Measurements from ENCODE around the gene PCDHA13. TPM values are rescaled to one million over a fixed set of nuclear protein-coding genes. Genes with fewer than 3 reads are reported as not detected.
"Not testable (repeated sequence)": the region's sequence is repeated elsewhere in the genome, so short reads cannot be mapped to it uniquely, and the experiment has no call there.

Gene PCDHA13
- total RNA-seq, 1 donor from 2014 or later, result 1.5 TPM

- no peak for TF ChIP-seq CTCF (IDR thresholded peaks at IDR 0.05)
- Mint-ChIP-seq H3K9me3 (ENCODE audit: unreplicated experiment) (peaks cover 15% of the 10 kb centered on the region), H3K27ac (ENCODE audit: unreplicated experiment) (no peak within 1 kb of the TSS), H3K36me3 (ENCODE audit: unreplicated experiment) (peaks cover 15% of the 10 kb centered on the region), H3K27me3 (ENCODE audit: unreplicated experiment) (no peaks in the 10 kb centered on the region), H3K4me1 (ENCODE audit: unreplicated experiment) (no peaks in the 10 kb centered on the region), H3K4me3 (ENCODE audit: unreplicated experiment) (no peak within 1 kb of the TSS)
- no peak for DNase-seq (ENCODE audit: extremely low spot score, unreplicated experiment)
These were observed 40.7 kb upstream of the PCDHA13 start, which contains the start of gene PCDHA8 for GRCh38 chr5:140840978-140841962. Gene PCDHA8 (plus strand): TSS chr5:140841187. CDS start chr5:140841322, 135 bp downstream.

DNA sequence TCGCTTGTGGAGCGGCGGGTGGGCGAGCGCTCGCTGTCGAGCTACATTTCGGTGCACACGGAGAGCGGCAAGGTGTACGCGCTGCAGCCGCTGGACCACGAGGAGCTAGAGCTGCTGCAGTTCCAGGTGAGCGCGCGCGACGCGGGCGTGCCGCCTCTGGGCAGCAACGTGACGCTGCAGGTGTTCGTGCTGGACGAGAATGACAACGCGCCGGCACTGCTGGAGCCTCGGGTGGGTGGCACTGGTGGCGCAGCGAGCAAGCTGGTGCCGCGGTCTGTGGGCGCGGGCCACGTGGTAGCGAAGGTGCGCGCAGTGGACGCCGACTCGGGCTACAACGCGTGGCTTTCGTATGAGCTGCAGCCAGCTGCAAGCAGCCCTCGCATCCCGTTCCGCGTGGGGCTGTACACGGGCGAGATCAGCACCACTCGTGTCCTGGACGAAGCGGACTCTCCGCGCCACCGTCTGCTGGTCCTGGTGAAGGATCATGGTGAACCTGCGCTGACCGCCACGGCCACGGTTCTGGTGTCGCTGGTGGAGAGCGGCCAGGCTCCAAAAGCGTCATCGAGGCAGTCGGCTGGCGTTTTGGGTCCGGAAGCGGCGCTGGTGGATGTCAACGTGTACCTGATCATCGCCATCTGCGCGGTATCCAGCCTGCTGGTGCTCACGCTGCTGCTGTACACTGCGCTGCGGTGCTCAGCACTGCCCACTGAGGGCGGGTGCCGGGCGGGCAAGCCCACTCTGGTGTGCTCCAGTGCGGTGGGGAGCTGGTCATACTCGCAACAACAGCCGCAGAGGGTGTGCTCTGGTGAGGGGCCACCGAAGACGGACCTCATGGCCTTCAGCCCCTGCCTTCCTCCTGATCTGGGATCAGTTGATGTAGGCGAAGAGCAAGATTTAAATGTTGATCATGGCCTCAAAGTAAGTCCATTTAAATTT lies 38.9 kb upstream of the PCDHA13 start:
- Mint-ChIP-seq H3K27ac (ENCODE audit: unreplicated experiment) (no peak overlapping the region), H3K27me3 (ENCODE audit: unreplicated experiment) (no peaks in the 10 kb centered on the region), H3K4me1 (ENCODE audit: unreplicated experiment) (no peaks in the 10 kb centered on the region)

DNA sequence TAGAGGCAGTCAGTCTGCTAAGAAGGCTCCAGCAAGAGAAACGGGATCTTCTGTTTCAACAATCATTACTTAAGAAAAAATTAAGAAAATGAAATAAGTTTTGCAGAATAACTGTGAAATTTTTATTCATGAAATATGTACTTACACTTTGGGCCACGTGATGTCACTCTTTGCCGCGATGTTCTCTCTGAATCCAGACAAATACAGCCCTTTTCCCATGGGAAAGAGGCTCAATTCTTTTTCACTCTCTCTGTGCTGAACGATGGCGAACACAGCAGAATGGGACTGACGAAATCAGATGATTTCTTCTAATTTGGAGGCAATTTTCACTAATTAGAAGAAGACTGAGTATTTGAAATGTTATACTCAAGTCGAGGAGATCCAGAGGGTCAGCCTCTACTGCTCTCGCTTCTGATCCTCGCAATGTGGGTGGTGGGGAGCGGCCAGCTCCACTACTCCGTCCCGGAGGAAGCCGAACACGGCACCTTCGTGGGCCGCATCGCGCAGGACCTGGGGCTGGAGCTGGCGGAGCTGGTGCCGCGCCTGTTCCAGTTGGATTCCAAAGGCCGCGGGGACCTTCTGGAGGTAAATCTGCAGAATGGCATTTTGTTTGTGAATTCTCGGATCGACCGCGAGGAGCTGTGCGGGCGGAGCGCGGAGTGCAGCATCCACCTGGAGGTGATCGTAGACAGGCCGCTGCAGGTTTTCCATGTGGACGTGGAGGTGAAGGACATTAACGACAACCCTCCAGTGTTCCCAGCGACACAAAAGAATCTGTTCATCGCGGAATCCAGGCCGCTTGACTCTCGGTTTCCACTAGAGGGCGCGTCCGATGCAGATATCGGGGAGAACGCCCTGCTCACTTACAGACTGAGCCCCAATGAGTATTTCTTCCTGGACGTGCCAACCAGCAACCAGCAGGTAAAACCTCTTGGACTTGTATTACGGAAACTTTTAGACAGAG lies 33.5 kb upstream of the PCDHA13 start, which contains the start of gene PCDHA9:
Gene PCDHA9, plus strand, starts transcription at position 244 of the 964 bp plus-strand sequence. Its CDS starts 114 bp downstream, at position 358.
- not testable (repeated sequence) for H3K4me3 Mint-ChIP-seq (ENCODE audit: unreplicated experiment); H3K4me1 Mint-ChIP-seq (ENCODE audit: unreplicated experiment); H3K27me3 Mint-ChIP-seq (ENCODE audit: unreplicated experiment); DNase-seq (ENCODE audit: extremely low spot score, unreplicated experiment); H3K27ac Mint-ChIP-seq (ENCODE audit: unreplicated experiment)
- peaks cover 24% of the 10 kb centered on the region for H3K9me3 Mint-ChIP-seq (ENCODE audit: unreplicated experiment)
- peaks cover 16% of the 10 kb centered on the region for H3K36me3 Mint-ChIP-seq (ENCODE audit: unreplicated experiment)

More for the DNA sequence above, 38.9 kb upstream of the PCDHA13 start:
- no peak for TF ChIP-seq CTCF (IDR thresholded peaks at IDR 0.05)
- DNase-seq (ENCODE audit: extremely low spot score, unreplicated experiment), result no peak
- peaks cover 27% of the 10 kb centered on the region for H3K36me3 Mint-ChIP-seq (ENCODE audit: unreplicated experiment)
- H3K9me3 Mint-ChIP-seq (ENCODE audit: unreplicated experiment), result peaks cover 30% of the 10 kb centered on the region
- H3K4me3 Mint-ChIP-seq (ENCODE audit: unreplicated experiment), result no peak overlapping the region

- DNase-seq (ENCODE audit: extremely low spot score, unreplicated experiment); H3K27ac Mint-ChIP-seq (ENCODE audit: unreplicated experiment); H3K4me1 Mint-ChIP-seq (ENCODE audit: unreplicated experiment); H3K4me3 Mint-ChIP-seq (ENCODE audit: unreplicated experiment); H3K27me3 Mint-ChIP-seq (ENCODE audit: unreplicated experiment): not testable (repeated sequence)
- peaks cover 23% of the 10 kb centered on the region for H3K9me3 Mint-ChIP-seq (ENCODE audit: unreplicated experiment)
- peaks cover 18% of the 10 kb centered on the region for H3K36me3 Mint-ChIP-seq (ENCODE audit: unreplicated experiment)
These were observed 31.9 kb upstream of the PCDHA13 start for GRCh38 chr5:140849831-140850634.

Measured in osteocyte (in vitro differentiated cells).